OCI-LY1 (cell line): ENCODE measurements around the gene FRMD4A.

Source experiments
- H2AFZ ChIP-seq: fragments of 200-600 bp; sonication (generic), shearing (Covaris generic); 2 replicates; pipeline ENCODE4 v1.6.0; 2014; ENCODE audit warnings: antibody characterized with exemption, mild to moderate bottlenecking, low read length
- H3F3A ChIP-seq: fragments of 200-600 bp; sonication (generic), shearing (Covaris generic); 2 replicates; pipeline ENCODE4 v1.6.0; 2014; ENCODE audit warnings: mild to moderate bottlenecking, antibody characterized with exemption, low read length, moderate library complexity; ENCODE audit not compliant: insufficient read depth
- H3K27ac ChIP-seq: fragments of 200-600 bp; sonication (generic); 2 replicates; pipeline ENCODE4 v1.5.1; 2014; ENCODE audit warnings: low read length, mixed run types, mild to moderate bottlenecking, low read depth; ENCODE audit not compliant: poor library complexity, severe bottlenecking
- H3K27me3 ChIP-seq: fragments of 200-600 bp; sonication (generic); 2 replicates; pipeline ENCODE4 v1.6.0; 2014; ENCODE audit warnings: antibody characterized with exemption, mild to moderate bottlenecking, low read length, moderate library complexity; ENCODE audit not compliant: insufficient read depth
- H3K36me3 ChIP-seq: fragments of 200-600 bp; sonication (generic); 2 replicates; pipeline ENCODE4 v1.6.1; 2014; ENCODE audit warnings: mild to moderate bottlenecking, antibody characterized with exemption, low read length, moderate library complexity, mixed read lengths; ENCODE audit not compliant: insufficient read depth
- H3K4me1 ChIP-seq: fragments of 200-600 bp; sonication (generic); 2 replicates; pipeline ENCODE4 v1.5.1; 2014; ENCODE audit warnings: mild to moderate bottlenecking, low read length, moderate library complexity; ENCODE audit not compliant: insufficient read depth, severe bottlenecking
- H3K4me2 ChIP-seq: fragments of 200-600 bp; sonication (generic), shearing (Covaris generic); 2 replicates; pipeline ENCODE4 v1.6.1; 2014; ENCODE audit warnings: low read length
- H3K4me3 ChIP-seq: fragments of 200-600 bp; sonication (generic); 2 replicates; pipeline ENCODE4 v1.5.1; 2014; ENCODE audit warnings: low read length, low read depth, mild to moderate bottlenecking, mixed read lengths; ENCODE audit not compliant: poor library complexity, severe bottlenecking
- H3K79me2 ChIP-seq: fragments of 200-600 bp; shearing (Covaris generic); 2 replicates; pipeline ENCODE4 v1.6.1; 2016; ENCODE audit warnings: mixed run types, low read length, mixed read lengths; ENCODE audit not compliant: insufficient read depth
- H3K9ac ChIP-seq: fragments of 200-600 bp; sonication (generic), shearing (Covaris generic); 2 replicates; pipeline ENCODE4 v1.6.1; 2014; ENCODE audit warnings: mild to moderate bottlenecking, low read length, mixed read lengths
- H3K9me2 ChIP-seq: fragments of 200-600 bp; sonication (generic), shearing (Covaris generic); 2 replicates; pipeline ENCODE4 v1.6.1; 2014; ENCODE audit warnings: low read depth, mild to moderate bottlenecking, low read length, mixed read lengths
- H3K9me3 ChIP-seq: fragments of 200-600 bp; shearing (Covaris generic); 2 replicates; pipeline ENCODE4 v1.6.1; 2014; ENCODE audit warnings: low read length, mixed read lengths
- H4K20me1 ChIP-seq: fragments of 200-600 bp; sonication (generic), shearing (Covaris generic); 2 replicates; pipeline ENCODE4 v1.6.0; 2016; ENCODE audit warnings: mild to moderate bottlenecking, low read length; ENCODE audit not compliant: insufficient read depth
- CTCF ChIP-seq: fragments of 200-600 bp; sonication (generic), shearing (Covaris generic); IDR thresholded peaks from 2 replicates; pipeline ENCODE4 v1.5.1; 2017; ENCODE audit warnings: mild to moderate bottlenecking, antibody characterized with exemption, low read length, moderate library complexity, mixed read lengths
- EZH2 ChIP-seq: fragments of 200-600 bp; sonication (generic), shearing (Covaris generic); IDR thresholded peaks from 2 replicates; pipeline ENCODE4 v1.8.0; 2017; ENCODE audit warnings: borderline replicate concordance, mixed run types, mild to moderate bottlenecking, antibody characterized with exemption, low read length, moderate library complexity, mixed read lengths

The FRMD4A gene

DNA sequence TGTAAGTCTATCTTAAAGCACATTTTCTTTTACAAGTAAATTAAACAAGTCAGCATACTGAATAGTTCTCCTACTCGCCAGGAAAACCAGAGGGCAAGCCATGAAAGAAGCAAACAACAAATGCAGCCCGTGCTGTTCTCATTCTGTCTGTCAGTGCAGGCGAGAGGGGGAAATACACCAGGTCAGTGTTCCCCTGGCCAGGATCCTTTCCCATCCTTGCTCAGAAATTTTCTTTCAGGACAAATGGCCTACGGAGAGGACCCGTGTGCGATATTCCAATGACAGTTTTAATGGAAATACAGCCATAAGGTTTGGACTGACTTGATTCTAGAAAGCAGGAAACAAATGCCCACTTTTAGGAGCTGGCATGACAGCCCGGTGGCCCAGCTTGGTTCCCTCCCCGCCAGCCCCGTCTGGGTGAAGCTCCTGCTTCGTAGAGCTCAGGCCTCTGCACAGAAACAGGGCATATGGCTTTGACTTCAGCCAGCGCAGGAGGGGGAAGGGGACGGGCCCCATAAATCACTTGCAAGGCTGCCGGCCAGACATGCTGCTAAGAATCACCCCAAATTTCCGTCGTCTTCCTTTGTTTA lies 67.8 kb downstream of the FRMD4A start:
- no peak for TF ChIP-seq CTCF
- no peak for TF ChIP-seq EZH2
- H3K9me2 ChIP-seq, result no peaks in the 10 kb centered on the region
- no peaks in the 10 kb centered on the region for H3K27me3 ChIP-seq
- no peaks in the 10 kb centered on the region for H3K79me2 ChIP-seq
- H3K9me3 ChIP-seq, result no peaks in the 10 kb centered on the region
- H3K4me1 ChIP-seq, result no peaks in the 10 kb centered on the region
- no peak overlapping the region for H3K27ac ChIP-seq
- H3K4me3 ChIP-seq, result no peak overlapping the region
- no peaks in the 10 kb centered on the region for H3K36me3 ChIP-seq
- no peaks in the 10 kb centered on the region for H3F3A ChIP-seq
- no peak overlapping the region for H2AFZ ChIP-seq
- no peak overlapping the region for H3K4me2 ChIP-seq
- no peaks in the 10 kb centered on the region for H4K20me1 ChIP-seq
- H3K9ac ChIP-seq, result no peak overlapping the region

DNA sequence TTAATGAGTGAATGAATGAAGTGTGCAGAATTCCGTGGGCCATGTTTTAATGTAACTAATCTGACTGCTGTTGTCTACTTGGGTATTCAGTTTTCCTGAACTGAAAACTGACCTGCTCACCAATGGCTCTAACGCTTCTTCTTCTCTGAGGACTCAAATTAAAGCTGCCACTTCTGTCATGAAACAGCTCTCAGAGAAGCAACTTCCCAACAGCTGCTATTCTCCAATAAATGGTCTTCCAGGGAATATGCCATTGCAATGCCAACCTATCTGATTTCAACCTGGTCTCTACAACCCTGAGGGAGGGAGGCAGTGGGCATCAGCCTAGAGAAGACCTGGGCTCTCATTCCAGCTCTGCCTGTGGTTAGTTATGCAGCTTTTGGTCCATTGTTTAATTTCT lies 69.4 kb downstream of the FRMD4A start:
- H3K27ac ChIP-seq, result no peak overlapping the region
- no peaks in the 10 kb centered on the region for H3K36me3 ChIP-seq
- H2AFZ ChIP-seq, result no peak overlapping the region
- no peak overlapping the region for H3K4me3 ChIP-seq
- H3K79me2 ChIP-seq, result no peaks in the 10 kb centered on the region
- H3K4me2 ChIP-seq, result no peak overlapping the region
- H3K9ac ChIP-seq, result no peak overlapping the region
- no peaks in the 10 kb centered on the region for H3K9me3 ChIP-seq
- no peaks in the 10 kb centered on the region for H3K27me3 ChIP-seq
- H4K20me1 ChIP-seq, result no peaks in the 10 kb centered on the region
- H3K9me2 ChIP-seq, result no peaks in the 10 kb centered on the region
- TF ChIP-seq CTCF (no peak), EZH2 (no peak)
- no peaks in the 10 kb centered on the region for H3K4me1 ChIP-seq
- no peaks in the 10 kb centered on the region for H3F3A ChIP-seq

DNA sequence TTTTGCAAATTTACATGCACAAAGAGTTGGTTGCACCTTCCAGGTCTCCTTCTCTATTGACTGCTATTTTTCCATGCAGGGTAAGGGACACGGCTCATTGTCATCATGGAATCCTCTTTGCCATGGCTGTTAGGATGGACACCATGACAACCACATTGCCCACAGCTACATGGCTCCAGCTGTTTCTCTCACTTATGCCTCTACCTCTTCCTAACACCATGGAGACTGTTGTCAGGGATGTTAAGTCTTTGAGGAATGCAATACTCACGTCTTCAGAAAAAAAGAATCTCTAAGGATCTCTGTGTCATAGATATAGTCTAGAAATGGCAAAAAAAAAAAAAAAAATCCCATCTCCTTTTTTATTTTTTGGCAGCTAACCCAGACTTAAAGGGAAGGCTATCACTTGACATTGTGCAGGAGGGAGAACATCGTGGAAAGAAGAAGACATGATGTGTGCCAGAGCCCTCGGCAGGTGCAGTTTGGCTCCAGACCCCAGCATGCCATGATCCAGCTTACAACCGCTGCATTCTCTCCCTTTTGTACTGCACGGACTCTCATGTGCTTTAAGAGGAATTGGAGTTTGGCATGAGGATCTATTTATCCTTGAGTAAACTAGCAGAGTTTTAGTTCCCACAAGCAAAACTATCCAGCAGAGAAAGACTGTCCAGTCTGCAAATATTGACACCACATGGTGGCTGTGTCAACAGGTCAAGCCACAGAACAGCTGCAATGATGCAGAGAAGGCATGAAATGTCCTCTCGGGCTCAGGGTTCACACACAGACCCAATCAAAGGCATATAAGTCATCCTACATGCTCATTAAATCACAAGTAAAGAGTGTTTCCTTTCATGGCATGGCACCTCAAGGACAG lies 70.8 kb downstream of the FRMD4A start:
- Histone ChIP-seq H3K36me3 (no peaks in the 10 kb centered on the region), H2AFZ (no peak overlapping the region), H3K27ac (no peak overlapping the region), H3K9me3 (no peaks in the 10 kb centered on the region), H4K20me1 (no peaks in the 10 kb centered on the region), H3K4me1 (no peaks in the 10 kb centered on the region), H3K79me2 (no peaks in the 10 kb centered on the region), H3K9me2 (no peaks in the 10 kb centered on the region), H3K4me3 (no peak overlapping the region), H3K9ac (no peak overlapping the region), H3F3A (no peaks in the 10 kb centered on the region), H3K27me3 (no peaks in the 10 kb centered on the region), H3K4me2 (no peak overlapping the region)
- TF ChIP-seq CTCF (no peak), EZH2 (no peak)
